H9 (cell line): ENCODE measurements around the gene MGAT5B. TPM values are rescaled to one million over a fixed set of nuclear protein-coding genes. Genes with fewer than 3 reads are reported as not detected.
A peak's percentile ranks its signal among the peaks of the same experiment; 100 is the strongest.

ENCODE experiments used
- DNase-seq: peaks from one replicate; pipeline ENCODE4 v3.0.0-alpha.2; 2017
- H2AFZ ChIP-seq: one replicate; pipeline ENCODE4 v1.6.1; 2013; ENCODE audit warnings: mild to moderate bottlenecking, low read length, control low read depth, moderate library complexity
- H2AK5ac ChIP-seq: 2 replicates; pipeline ENCODE4 v1.6.1; 2013; ENCODE audit warnings: low read length, control low read depth, mixed read lengths; ENCODE audit not compliant: insufficient read length
- H2BK120ac ChIP-seq: one replicate; pipeline ENCODE4 v1.6.1; 2013; ENCODE audit warnings: low read depth, mild to moderate bottlenecking, low read length, control low read depth, inconsistent platforms; ENCODE audit not compliant: poor library complexity, severe bottlenecking
- H2BK12ac ChIP-seq: 2 replicates; pipeline ENCODE4 v1.6.1; 2013; ENCODE audit warnings: low read length, control low read depth, mixed read lengths, low read depth; ENCODE audit not compliant: insufficient read length
- H2BK15ac ChIP-seq: 2 replicates; pipeline ENCODE4 v1.6.1; 2013; ENCODE audit warnings: low read depth, low read length, control low read depth
- H2BK20ac ChIP-seq: one replicate; pipeline ENCODE4 v1.6.1; 2013; ENCODE audit warnings: low read depth, mild to moderate bottlenecking, low read length, control low read depth, inconsistent platforms; ENCODE audit not compliant: poor library complexity, severe bottlenecking
- H2BK5ac ChIP-seq: 2 replicates; pipeline ENCODE4 v1.6.1; 2013; ENCODE audit warnings: low read length, control low read depth, mixed read lengths; ENCODE audit not compliant: insufficient read length
- H3K14ac ChIP-seq: 2 replicates; pipeline ENCODE4 v1.6.1; 2013; ENCODE audit warnings: low read length, control low read depth; ENCODE audit not compliant: insufficient read depth
- H3K18ac ChIP-seq: 2 replicates; pipeline ENCODE4 v1.6.1; 2013; ENCODE audit warnings: low read depth, mild to moderate bottlenecking, mixed read lengths, low read length, control low read depth; ENCODE audit not compliant: insufficient read length
- H3K23ac ChIP-seq: 2 replicates; pipeline ENCODE4 v1.6.1; 2013; ENCODE audit warnings: low read length, control low read depth, mixed read lengths, low read depth; ENCODE audit not compliant: insufficient read length
- H3K23me2 ChIP-seq: 2 replicates; pipeline ENCODE4 v1.6.1; 2013; ENCODE audit warnings: low read depth, mild to moderate bottlenecking, mixed read lengths, low read length, control low read depth; ENCODE audit not compliant: insufficient read length, poor library complexity, severe bottlenecking
- H3K27ac ChIP-seq: 2 replicates; pipeline ENCODE4 v1.5.1; 2013; ENCODE audit warnings: low read length, control low read depth, mixed read lengths, low read depth; ENCODE audit not compliant: insufficient read length
- H3K27me3 ChIP-seq: 2 replicates; pipeline ENCODE4 v1.6.1; 2013; ENCODE audit warnings: low read length, control low read depth, inconsistent platforms; ENCODE audit not compliant: insufficient read depth
- H3K4ac ChIP-seq: 2 replicates; pipeline ENCODE4 v1.6.1; 2013; ENCODE audit warnings: low read depth, mild to moderate bottlenecking, control low read depth, inconsistent platforms, low read length, moderate library complexity
- H3K4me1 ChIP-seq: 2 replicates; pipeline ENCODE4 v1.6.1; 2013; ENCODE audit warnings: low read length, control low read depth, inconsistent platforms; ENCODE audit not compliant: insufficient read depth
- H3K4me2 ChIP-seq: 2 replicates; pipeline ENCODE4 v1.6.1; 2013; ENCODE audit warnings: low read length, control low read depth, mixed read lengths; ENCODE audit not compliant: insufficient read length, insufficient read depth
- H3K56ac ChIP-seq: 2 replicates; pipeline ENCODE4 v1.6.1; 2013; ENCODE audit warnings: low read depth, mild to moderate bottlenecking, mixed read lengths, low read length, control low read depth; ENCODE audit not compliant: insufficient read length
- H3K79me1 ChIP-seq: 2 replicates; pipeline ENCODE4 v1.6.1; 2013; ENCODE audit warnings: low read depth, mild to moderate bottlenecking, moderate library complexity, low read length, control low read depth, inconsistent platforms; ENCODE audit not compliant: insufficient read depth, poor library complexity, severe bottlenecking
- H3K79me2 ChIP-seq: 2 replicates; pipeline ENCODE4 v1.6.1; 2013; ENCODE audit warnings: low read length, control low read depth, inconsistent platforms; ENCODE audit not compliant: insufficient read depth
- H3K9ac ChIP-seq: 2 replicates; pipeline ENCODE4 v1.6.1; 2013; ENCODE audit warnings: low read length, control low read depth, mixed read lengths; ENCODE audit not compliant: insufficient read length; ENCODE audit errors: extremely low read depth
- H3K9me3 ChIP-seq: one replicate; pipeline ENCODE4 v1.6.1; 2013; ENCODE audit warnings: low read depth, low read length, inconsistent platforms; ENCODE audit not compliant: control insufficient read depth
- H3T11ph ChIP-seq: one replicate; pipeline ENCODE4 v1.6.1; 2013; ENCODE audit warnings: mild to moderate bottlenecking, low read length, control low read depth, inconsistent platforms
- H4K20me1 ChIP-seq: one replicate; pipeline ENCODE4 v1.6.1; 2013; ENCODE audit not compliant: control insufficient read depth, insufficient read length, insufficient read depth
- H4K5ac ChIP-seq: 2 replicates; pipeline ENCODE4 v1.6.1; 2013; ENCODE audit warnings: low read depth, mild to moderate bottlenecking, mixed read lengths, low read length, control low read depth; ENCODE audit not compliant: insufficient read length
- H4K8ac ChIP-seq: replicated peaks from 2 replicates; pipeline ENCODE4 v1.6.1; 2013; ENCODE audit warnings: low read length, control low read depth, mixed read lengths, low read depth; ENCODE audit not compliant: insufficient read length
- H4K91ac ChIP-seq: 2 replicates; pipeline ENCODE4 v1.6.1; 2013; ENCODE audit warnings: low read depth, mild to moderate bottlenecking, moderate library complexity, mixed read lengths, low read length, control low read depth; ENCODE audit not compliant: insufficient read length
- H3K27ac Mint-ChIP-seq, 3 experiments: 2 replicates in 2 of 3; 3 replicates in 1 of 3; pipeline ENCODE4 v1.8.0; 2020 to 2021; ENCODE audit warnings: mixed read lengths in 3 of 3, mild to moderate bottlenecking in 1 of 3, moderate library complexity in 1 of 3
- H3K27me3 Mint-ChIP-seq: 2 replicates; pipeline ENCODE4 v1.8.0; 2021; ENCODE audit warnings: low read depth, mild to moderate bottlenecking, moderate library complexity, mixed read lengths
- H3K36me3 Mint-ChIP-seq, 3 experiments: 2 replicates in 2 of 3; 3 replicates in 1 of 3; pipeline ENCODE4 v1.8.0; 2020 to 2021; ENCODE audit warnings: low read depth in 3 of 3, mixed read lengths in 3 of 3; ENCODE audit not compliant: insufficient read depth in 1 of 3
- H3K4me1 Mint-ChIP-seq, 2 experiments: 2 replicates each; pipeline ENCODE4 v1.8.0; 2020; ENCODE audit warnings: mixed read lengths in 2 of 2
- H3K4me3 Mint-ChIP-seq, 2 experiments: 2 replicates in 1 of 2; 3 replicates in 1 of 2; pipeline ENCODE4 v1.8.0; 2020 to 2021; ENCODE audit warnings: mild to moderate bottlenecking in 2 of 2, mixed read lengths in 2 of 2, moderate library complexity in 1 of 2
- H3K9me3 Mint-ChIP-seq, 2 experiments: 2 replicates in 1 of 2; 3 replicates in 1 of 2; pipeline ENCODE4 v1.8.0; 2020; ENCODE audit warnings: mild to moderate bottlenecking in 2 of 2, mixed read lengths in 2 of 2, moderate library complexity in 1 of 2
- WGBS: extraction: QIAGEN DNeasy Blood & Tissue Kit; methylation state at CpG from one replicate; pipeline ENCODE4 v1.1.7; 2013; ENCODE audit warnings: missing lambda C conversion rate, low lambda C conversion rate, mixed read lengths; ENCODE audit not compliant: insufficient read length; ENCODE audit errors: extremely low coverage; 5-methylcytosine and 5-hydroxymethylcytosine counted together
- total RNA-seq: library from RNA; stranded (reverse); gene quantifications from 2 replicates; pipeline ENCODE4 v1.2.1, GENCODE V29; 2021
- TF ChIP-seq, protein P1 (sequence below): fragments of 200-600 bp; sonication (generic); conservative IDR thresholded peaks from 3 replicates; pipeline ENCODE4 v1.8.0; 2021; ENCODE audit warnings: antibody characterized with exemption, mild to moderate bottlenecking

The MGAT5B gene
- total RNA-seq, 1 experiment from 2014 or later: 4.9 TPM

GRCh38 chr17:76903631-76904030 lies 35.4 kb downstream of the MGAT5B start:
- Histone ChIP-seq H3K4me2 (no peak overlapping the region), H3K23ac (no peak overlapping the region), H2BK15ac (no peak overlapping the region), H3K27me3 (no peaks in the 10 kb centered on the region), H4K8ac (no peak overlapping the region), H3K4ac (no peak overlapping the region), H2AK5ac (no peak overlapping the region), H3K27ac (no peak overlapping the region), H3K14ac (no peak overlapping the region; the same call in 1 of the 2 replicates), H3T11ph (no peak overlapping the region), H2BK12ac (no peak overlapping the region), H3K18ac (no peak overlapping the region), H3K56ac (no peak overlapping the region), H3K9ac (no peak overlapping the region), H3K23me2 (no peaks in the 10 kb centered on the region), H2BK20ac (no peak overlapping the region), H2BK120ac (no peak overlapping the region), H4K91ac (no peak overlapping the region), H3K4me1 (no peaks in the 10 kb centered on the region), H3K79me2 (no peaks in the 10 kb centered on the region), H2AFZ (no peak overlapping the region), H4K5ac (no peak overlapping the region), H3K9me3 (no peaks in the 10 kb centered on the region), H3K79me1 (no peaks in the 10 kb centered on the region), H2BK5ac (no peak overlapping the region), H4K20me1 (no peaks in the 10 kb centered on the region)
- TF ChIP-seq, protein P1, sequence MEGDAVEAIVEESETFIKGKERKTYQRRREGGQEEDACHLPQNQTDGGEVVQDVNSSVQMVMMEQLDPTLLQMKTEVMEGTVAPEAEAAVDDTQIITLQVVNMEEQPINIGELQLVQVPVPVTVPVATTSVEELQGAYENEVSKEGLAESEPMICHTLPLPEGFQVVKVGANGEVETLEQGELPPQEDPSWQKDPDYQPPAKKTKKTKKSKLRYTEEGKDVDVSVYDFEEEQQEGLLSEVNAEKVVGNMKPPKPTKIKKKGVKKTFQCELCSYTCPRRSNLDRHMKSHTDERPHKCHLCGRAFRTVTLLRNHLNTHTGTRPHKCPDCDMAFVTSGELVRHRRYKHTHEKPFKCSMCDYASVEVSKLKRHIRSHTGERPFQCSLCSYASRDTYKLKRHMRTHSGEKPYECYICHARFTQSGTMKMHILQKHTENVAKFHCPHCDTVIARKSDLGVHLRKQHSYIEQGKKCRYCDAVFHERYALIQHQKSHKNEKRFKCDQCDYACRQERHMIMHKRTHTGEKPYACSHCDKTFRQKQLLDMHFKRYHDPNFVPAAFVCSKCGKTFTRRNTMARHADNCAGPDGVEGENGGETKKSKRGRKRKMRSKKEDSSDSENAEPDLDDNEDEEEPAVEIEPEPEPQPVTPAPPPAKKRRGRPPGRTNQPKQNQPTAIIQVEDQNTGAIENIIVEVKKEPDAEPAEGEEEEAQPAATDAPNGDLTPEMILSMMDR: no peak
- Mint-ChIP-seq H3K27me3 (no peaks in the 10 kb centered on the region), H3K27ac (peak overlapping the region in 1 of 3 experiments; percentile 60; a peak in 2 of 7 replicates), H3K9me3 (peaks cover 0 to 4% of the 10 kb centered on the region in 2 experiments; a peak in 2 of 5 replicates), H3K4me3 (no peak overlapping the region), H3K4me1 (peaks cover 4 to 8% of the 10 kb centered on the region in 2 experiments), H3K36me3 (peaks cover 2 to 9% (median 3%) of the 10 kb centered on the region in 3 experiments; a peak in 6 of 7 replicates)
- WGBS: no CpG with 5 or more reads among the region's 9 CpGs
- no peak for DNase-seq
